ENCODE results near the gene MYBPH.

The MYBPH gene

DNA sequence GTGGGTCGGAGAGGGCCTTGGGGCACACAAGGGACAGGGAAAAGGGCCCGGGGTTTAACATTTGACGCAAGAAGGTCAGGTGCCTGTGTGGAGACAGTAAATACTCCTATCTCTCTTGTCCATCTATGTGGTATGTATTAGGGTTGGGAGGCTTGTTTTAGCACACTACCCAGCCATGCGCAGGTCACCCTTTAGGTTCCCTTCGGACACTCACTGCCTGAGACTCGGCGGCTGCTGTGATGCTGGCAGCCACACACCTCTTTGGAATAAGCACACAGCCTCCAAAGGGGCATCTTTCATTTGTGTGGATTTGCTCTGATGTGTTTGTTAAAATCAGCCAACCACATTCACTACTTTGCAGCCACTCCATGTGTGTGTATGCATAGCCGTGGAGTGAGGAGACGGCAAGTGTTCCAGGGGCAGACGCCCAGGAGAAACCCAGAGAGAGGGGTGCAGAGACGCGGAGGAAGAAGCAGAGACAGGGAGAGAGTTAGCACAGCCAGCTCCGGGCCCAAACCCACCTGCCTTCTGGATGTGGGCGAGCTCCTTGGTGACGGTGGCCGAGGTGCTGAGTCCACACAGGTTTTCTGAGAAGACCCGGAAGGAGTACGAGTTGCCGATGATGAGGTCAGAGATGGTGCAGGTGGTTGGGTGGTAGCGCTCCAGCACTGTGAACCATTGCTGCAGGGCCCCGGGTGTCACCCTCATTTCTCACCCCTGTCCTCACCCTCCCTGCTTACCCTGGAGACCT is 5.7 kb downstream of the MYBPH start:
- H3K27ac ChIP-seq: no peak overlapping the region
- TF ChIP-seq ZFX (IDR thresholded peaks at IDR 0.05; ENCODE audit: borderline replicate concordance): no peak
- TF ChIP-seq, protein P1, sequence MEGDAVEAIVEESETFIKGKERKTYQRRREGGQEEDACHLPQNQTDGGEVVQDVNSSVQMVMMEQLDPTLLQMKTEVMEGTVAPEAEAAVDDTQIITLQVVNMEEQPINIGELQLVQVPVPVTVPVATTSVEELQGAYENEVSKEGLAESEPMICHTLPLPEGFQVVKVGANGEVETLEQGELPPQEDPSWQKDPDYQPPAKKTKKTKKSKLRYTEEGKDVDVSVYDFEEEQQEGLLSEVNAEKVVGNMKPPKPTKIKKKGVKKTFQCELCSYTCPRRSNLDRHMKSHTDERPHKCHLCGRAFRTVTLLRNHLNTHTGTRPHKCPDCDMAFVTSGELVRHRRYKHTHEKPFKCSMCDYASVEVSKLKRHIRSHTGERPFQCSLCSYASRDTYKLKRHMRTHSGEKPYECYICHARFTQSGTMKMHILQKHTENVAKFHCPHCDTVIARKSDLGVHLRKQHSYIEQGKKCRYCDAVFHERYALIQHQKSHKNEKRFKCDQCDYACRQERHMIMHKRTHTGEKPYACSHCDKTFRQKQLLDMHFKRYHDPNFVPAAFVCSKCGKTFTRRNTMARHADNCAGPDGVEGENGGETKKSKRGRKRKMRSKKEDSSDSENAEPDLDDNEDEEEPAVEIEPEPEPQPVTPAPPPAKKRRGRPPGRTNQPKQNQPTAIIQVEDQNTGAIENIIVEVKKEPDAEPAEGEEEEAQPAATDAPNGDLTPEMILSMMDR (IDR thresholded peaks at IDR 0.05): no peak

DNA sequence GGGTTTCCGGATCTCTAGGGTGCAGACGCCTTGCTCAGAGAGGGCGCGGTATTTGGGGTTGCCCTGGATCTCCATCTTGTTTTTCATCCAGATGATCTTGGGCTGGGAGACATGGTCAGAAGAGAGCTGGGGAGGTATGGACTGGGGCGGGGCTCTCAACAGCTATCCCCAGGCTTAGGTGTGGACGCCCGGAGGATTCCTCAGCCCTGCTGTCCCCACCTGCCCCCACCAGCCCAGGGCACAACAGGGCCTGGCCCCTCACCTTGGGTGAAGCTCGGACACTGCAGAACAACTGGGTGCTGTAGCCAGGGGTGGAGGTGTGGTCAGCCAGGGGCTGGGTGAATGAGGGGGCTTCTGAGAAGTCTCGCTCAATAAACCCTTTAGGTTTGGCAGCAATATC is 6.6 kb downstream of the MYBPH start:
- no peak for TF ChIP-seq ZFX (IDR thresholded peaks at IDR 0.05; ENCODE audit: borderline replicate concordance)
- no peak overlapping the region for H3K27ac ChIP-seq

DNA sequence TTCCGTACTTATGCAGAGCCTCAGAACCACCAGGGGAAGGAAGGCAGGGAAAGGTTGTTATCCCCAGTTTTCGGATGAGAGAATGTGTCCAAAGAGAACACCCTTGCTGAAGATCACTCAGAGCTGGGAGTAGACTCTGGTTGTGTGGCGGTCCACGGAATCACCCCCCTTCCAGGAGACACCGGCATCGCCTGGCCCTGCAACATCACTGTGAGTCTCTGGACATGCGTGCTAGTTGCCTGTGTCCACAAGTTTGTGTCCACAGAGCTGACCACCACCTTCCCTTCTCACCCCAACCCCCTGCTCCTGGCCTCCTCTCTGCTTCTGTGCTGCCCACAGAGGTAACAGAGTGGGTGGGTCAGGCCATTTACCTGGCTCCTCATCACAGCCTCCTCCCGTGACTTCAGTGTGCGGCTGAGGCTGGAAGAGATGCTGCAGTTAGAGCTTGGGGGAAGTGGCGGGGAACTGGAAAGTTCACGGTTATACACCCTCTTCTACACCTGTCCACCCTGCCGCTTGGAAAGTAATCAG is 7.3 kb downstream of the MYBPH start:
- H3K27ac ChIP-seq: no peak overlapping the region
- TF ChIP-seq, protein P1 (IDR thresholded peaks at IDR 0.05): no peak
- TF ChIP-seq ZFX (IDR thresholded peaks at IDR 0.05; ENCODE audit: borderline replicate concordance): no peak

DNA sequence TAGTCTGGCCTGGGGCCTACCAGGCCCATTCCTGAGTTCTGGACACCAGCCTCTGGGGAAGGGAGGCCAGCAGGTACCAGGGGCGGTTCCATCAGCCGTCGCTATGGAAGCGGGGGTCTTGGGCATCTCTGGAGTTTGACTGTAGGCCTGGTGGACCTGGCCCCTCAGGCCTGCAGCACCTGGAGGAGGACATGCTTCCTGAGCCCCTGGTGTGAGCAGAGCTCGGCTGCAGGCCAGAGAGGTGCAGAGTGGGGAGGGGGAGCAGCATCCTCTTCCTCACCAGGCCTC is 7.8 kb downstream of the MYBPH start:
- no peak overlapping the region for H3K27ac ChIP-seq
- TF ChIP-seq, protein P1 (IDR thresholded peaks at IDR 0.05): no peak
- TF ChIP-seq ZFX (IDR thresholded peaks at IDR 0.05; ENCODE audit: borderline replicate concordance): no peak

DNA sequence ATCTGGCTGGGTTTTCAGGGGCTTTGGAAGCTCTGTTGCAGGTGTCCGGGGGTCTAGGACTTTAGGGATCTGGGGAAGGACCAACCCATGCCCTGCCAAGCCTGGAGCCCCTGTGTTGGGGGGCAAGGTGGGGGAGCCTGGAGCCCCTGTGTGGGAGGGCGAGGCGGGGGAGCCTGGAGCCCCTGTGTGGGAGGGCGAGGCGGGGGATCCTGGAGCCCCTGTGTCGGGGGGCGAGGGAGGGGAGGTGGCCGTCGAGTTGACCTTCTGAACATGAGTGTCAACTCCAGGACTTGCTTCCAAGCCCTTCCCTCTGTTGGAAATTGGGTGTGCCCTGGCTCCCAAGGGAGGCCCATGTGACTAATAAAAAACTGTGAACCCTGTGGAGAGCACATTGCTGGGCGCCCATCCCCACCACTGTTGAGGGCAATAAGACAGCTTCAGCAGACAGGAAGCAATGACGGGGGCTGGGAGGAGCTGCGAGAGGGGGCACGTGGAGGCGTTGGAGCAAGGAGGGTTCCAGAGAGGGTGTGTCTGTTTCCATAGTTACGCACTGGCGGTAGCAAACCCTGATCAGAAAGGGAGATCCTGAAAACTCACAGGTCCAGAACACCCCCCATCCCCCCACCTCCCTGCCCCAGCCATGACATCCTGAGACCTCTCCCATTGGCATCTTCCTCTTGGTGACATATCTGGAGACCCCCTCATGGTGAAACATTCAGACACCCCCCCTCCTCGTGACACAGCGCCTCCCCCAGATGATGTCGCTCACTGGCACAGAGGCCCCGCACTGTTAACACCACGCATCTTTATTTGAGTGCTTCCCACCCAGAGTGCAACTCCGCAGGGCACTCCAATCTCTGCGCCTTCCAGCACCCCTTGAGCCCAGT is 8.4 kb downstream of the MYBPH start:
- TF ChIP-seq ZFX (IDR thresholded peaks at IDR 0.05; ENCODE audit: borderline replicate concordance): no peak
- TF ChIP-seq, protein P1 (IDR thresholded peaks at IDR 0.05): no peak
- H3K27ac ChIP-seq: no peak overlapping the region

DNA sequence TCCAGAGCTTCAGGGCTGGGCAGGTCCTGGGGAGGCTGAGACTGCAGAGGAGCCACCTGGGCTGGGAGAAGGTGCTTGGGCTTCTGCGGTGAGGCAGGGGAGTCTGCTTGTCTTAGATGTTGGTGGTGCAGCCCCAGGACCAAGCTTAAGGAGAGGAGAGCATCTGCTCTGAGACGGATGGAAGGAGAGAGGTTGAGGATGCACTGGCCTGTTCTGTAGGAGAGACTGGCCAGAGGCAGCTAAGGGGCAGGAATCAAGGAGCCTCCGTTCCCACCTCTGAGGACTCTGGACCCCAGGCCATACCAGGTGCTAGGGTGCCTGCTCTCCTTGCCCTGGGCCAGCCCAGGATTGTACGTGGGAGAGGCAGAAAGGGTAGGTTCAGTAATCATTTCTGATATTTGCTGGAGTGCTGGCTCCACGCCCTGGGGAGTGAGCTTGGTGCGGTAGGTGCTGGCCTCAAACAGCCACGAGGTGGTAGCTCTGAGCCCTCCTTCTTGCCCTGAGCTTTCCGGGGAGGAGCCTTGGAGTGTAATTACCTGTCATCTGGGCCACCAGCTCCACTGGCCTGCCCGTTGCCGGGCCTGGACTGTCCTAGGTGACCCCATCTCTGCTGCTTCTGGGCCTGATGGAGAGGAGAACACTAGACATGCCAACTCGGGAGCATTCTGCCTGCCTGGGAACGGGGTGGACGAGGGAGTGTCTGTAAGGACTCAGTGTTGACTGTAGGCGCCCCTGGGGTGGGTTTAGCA is 9.3 kb downstream of the MYBPH start:
- H3K27ac ChIP-seq: no peak overlapping the region
- TF ChIP-seq, protein P1 (IDR thresholded peaks at IDR 0.05): peak; percentile 51
- TF ChIP-seq ZFX (IDR thresholded peaks at IDR 0.05; ENCODE audit: borderline replicate concordance): no peak

DNA sequence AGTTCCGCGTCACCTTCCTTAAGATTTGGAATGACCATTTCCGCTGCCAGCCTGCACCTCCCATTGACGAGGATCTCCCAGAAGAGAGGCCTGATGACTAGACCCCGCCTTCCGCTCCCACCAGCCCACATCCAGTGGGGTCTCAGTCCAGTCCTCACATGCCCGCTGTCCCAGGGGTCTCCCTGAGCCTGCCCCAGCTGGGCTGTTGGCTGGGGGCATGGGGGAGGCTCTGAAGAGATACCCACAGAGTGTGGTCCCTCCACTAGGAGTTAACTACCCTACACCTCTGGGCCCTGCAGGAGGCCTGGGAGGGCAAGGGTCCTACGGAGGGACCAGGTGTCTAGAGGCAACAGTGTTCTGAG is 9.8 kb downstream of the MYBPH start:
- no peak for TF ChIP-seq ZFX (IDR thresholded peaks at IDR 0.05; ENCODE audit: borderline replicate concordance)
- TF ChIP-seq, protein P1 (IDR thresholded peaks at IDR 0.05): no peak
- no peak overlapping the region for H3K27ac ChIP-seq
